GM19240 (cell line): ENCODE measurements around the gene SARS1.
A peak's percentile ranks its signal among the peaks of the same experiment; 100 is the strongest.
"Not testable (repeated sequence)": the region's sequence is repeated elsewhere in the genome, so short reads cannot be mapped to it uniquely, and the experiment has no call there.

Experiments used
- DNase-seq: peaks from one replicate; pipeline ENCODE4 v3.0.0; 2011; ENCODE audit warnings: low spot score; ENCODE audit not compliant: insufficient read length

The SARS1 gene, protein sequence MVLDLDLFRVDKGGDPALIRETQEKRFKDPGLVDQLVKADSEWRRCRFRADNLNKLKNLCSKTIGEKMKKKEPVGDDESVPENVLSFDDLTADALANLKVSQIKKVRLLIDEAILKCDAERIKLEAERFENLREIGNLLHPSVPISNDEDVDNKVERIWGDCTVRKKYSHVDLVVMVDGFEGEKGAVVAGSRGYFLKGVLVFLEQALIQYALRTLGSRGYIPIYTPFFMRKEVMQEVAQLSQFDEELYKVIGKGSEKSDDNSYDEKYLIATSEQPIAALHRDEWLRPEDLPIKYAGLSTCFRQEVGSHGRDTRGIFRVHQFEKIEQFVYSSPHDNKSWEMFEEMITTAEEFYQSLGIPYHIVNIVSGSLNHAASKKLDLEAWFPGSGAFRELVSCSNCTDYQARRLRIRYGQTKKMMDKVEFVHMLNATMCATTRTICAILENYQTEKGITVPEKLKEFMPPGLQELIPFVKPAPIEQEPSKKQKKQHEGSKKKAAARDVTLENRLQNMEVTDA

DNA sequence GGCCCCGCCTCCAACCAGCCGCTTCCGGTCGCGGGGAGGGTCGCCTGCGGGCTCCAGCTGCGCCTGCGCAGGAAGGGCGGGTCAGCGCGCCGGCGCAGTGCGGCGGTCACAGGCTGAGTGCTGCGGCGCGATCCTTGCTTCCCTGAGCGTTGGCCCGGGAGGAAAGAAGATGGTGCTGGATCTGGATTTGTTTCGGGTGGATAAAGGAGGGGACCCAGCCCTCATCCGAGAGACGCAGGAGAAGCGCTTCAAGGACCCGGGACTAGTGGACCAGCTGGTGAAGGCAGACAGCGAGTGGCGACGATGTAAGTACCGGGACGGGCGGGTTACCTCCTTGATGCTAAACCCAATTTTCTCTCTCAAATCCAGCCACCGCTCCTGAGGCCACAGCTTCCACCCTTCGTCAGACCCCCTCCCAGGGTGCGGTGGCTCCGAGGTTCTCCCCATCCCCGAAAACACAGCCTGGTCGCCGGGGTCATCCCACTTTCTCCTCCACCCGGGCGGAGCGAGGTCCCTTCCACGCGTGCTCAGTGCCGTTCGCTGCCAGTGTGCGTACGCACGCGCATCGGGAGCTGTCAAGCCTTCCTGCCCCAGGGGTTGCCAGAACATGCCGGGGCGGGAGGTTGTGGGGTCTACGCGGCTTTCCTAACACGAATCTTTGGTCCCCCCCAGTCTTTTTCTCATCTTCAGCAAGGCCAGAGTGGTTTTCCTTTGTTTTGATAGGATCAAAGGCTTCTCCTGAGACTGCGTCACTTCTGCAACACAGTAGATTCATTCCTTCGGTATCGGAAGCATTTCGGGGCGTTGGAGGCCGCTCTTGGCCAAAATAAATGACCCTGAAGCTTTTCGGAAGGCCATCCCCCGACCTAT is at the start of gene SARS1:
Gene SARS1 (plus strand): TSS at position 95 of the 870 bp plus-strand sequence. CDS start 75 bp downstream, at position 170.
- peak; percentile 88 for DNase-seq

DNA sequence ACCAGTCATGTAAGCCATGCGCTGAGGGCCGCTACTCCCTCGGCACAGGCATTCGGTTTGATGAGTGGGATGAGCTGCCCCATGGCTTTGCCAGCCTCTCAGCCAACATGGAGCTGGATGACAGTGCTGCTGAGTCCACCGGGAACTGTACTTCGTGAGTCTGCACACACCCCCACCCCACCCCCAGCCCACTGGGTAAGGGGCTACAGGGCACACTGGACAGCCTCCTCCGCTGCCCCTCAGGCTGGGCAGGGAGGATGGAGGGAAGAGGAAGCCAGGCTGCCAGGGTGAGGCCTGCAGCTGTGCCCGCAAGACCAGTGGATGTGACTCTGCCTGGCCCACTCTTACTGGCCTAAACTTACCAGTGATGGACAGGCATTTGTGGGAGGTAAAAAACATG is 49.2 kb upstream of the SARS1 start:
- no peak for DNase-seq

DNA sequence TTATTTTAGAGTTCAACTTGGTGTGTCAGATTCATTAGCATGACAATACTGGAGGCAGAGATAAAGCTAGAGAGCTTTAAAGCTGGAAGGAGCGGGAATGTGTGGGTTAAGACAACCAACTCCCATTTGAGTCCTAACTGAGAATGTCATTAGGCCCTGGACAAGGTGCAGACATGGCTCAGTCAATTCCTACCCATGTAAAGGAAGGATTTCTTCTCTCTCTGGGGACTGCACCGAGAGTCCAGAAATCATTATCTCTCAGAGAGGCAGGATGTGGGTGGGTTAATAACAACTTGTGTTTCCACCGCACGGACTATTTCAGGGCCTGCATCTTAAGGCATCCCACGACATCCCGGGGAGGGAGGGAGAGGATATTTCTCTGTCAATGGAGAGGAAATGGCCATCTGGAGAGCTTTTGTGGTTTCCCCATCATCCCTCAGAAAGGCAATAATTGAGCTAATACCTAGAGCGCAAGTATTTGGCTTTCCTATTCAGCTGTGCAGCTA is 46.7 kb upstream of the SARS1 start:
- DNase-seq, result peak; percentile 35

DNA sequence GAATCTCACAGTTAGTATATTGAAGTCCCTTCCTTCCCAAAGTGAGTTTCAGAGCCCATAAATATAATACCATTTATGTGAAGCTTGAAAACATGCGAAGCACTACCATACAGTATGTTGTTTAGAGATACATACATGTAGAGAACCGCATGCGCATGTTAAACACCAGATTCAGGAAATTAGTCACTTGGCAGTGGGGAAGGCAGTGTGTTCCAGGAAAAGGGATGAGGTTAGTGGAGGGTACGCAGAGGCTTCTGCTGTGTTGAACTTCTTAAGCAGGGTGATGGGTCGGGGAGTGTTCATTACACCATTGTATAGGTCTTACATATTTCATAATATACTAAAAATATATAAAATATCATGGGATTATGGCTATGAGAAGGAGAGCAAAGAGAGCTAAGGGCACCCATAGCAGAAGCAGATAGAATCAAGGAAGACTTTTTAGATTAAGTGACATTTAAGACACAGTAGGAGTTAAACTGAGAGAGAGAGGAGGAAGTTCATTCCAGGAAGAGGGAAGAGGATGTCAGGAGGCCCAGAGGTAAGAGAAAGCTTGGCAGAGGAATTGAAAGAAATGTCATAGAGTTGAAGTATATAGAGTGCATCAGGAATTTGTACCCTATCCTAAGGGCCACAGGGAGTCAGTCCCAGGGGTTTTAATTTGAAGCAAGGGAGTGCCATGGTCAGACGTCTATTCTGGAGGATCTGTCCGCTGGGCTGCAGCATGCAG is 43.5 kb upstream of the SARS1 start:
- no peak for DNase-seq

DNA sequence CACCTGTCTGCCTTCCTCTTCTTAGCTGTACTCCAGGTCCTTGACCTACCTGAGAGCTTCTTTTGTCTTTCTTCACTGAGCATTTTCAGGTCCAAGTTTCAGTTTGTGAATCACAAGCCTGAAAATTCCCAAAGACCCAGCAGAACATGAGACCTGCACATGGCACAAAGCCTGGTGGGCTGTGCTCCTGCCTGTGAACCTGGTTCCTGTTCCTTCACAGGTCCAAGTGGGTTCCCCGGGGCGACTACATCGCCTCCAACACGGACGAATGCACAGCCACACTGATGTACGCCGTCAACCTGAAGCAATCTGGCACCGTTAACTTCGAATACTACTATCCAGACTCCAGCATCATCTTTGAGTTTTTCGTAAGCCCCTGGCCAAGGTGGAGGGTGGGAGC is 42.1 kb upstream of the SARS1 start:
- no peak for DNase-seq

DNA sequence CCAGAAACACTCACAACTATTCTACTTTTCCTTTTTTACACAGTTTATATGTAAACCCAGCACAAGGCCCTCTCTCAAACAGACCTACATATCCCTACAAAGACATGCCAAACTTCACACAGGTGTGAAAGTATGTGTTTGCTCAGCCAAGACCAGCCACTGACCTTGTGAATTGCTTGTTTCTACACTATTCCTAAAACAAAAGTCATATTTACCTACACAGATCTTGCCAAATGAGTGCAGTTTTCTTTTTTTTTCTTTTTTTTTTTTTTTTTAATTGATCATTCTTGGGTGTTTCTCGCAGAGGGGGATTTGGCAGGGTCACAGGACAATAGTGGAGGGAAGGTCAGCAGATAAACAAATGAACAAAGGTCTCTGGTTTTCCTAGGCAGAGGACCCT is 37.4 kb upstream of the SARS1 start:
- not testable (repeated sequence) for DNase-seq

DNA sequence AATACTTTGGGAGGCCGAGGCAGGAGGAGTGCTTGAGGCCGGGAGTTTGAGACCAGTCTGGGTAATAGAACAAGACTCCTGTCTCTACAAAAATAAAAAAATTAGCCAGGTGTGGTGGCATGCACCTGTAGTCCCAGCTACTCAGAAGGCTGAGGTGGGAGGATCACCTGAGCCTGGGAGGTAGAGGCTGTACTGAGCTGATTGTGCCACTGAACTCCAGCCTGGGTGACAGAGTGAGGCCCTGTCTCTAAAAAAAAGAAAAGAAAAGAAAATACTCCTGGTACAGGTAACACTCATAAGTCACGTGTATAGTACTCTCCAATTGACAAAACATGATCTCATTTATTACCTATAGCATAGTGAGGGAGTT is 33.0 kb upstream of the SARS1 start:
- DNase-seq, result not testable (repeated sequence)

DNA sequence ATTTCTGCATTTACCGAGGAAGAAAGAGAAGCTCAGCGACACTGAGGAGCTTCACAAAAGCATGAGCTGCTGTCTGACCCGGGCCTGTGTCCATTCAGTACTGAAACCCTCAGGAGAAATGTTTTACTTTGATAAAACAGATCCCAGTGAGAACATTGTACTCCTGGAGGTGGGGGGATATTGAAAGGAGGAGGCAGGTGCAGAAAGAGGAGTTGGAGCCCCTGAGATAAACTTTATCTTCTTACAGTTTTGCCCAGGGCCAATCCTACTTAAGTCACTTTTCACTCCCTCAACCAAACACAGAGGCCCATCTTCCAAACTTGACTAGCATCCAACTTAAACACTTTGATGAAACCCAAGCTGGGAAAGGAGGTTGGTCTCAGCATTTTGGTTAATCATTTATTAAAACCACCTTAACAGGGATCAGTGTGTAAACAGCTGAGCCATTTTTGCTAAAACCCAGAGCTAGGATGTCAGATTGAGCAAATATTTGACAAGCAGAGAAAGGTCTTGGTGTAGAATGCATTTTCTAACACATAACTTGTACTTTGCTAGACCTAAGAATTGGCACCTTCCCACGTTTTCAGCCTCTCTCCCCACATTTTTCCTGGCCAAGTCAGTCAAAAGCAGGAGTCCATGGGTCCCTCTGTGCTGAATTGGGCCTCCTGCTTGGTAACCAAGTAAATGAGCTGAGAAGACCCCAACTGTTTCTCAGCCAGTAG is 32.5 kb upstream of the SARS1 start:
- no peak for DNase-seq

DNA sequence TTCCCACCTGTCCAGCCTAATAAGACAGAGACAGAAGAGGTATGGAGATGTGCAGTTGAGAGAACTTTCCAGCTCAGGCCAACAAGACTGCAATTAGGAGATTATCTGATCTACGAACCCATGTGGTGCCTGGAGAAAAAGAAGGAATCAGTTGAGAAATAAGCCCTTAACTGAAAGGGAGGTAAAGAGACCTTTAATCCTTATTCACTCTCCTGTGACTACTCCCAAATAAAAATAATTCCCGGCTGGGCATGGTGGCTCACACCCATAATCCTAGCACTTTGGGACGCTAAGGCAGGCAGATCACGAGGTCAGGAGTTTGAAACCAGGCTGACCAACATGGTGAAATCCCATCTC is 31.9 kb upstream of the SARS1 start:
- DNase-seq, result no peak

DNA sequence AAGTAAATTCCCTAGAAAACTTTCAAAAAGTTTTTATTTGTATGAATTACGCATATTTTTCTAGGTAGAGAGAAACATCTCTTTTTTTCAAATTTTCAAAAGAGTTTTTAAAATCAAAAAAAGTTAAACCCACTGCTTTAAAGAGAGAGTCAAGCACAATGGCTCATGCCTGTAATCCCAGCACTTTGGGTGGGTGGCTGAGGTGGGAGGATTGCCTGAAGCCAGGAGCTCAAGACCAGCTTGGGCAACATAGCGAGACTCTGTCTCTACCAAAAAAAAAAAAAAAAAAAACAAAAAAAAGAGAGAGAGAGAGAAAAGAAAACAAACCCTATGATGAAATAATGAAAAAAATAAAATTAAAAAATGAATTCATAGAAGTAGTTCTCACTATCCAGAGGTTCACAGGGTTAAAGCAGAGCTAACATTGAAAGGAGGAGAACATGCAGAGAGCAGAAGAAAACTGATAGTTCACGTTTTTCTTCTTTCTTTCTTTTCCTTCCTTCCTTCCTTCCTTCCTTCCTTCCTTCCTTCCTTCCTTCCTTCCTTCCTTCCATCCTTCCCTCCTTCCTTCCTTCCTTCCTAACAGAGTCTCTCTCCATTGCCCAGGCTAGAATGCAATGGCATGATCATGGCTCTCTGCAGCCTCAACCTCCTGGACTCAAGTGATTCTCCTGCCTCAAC is 30.5 kb upstream of the SARS1 start:
- no peak for DNase-seq

DNA sequence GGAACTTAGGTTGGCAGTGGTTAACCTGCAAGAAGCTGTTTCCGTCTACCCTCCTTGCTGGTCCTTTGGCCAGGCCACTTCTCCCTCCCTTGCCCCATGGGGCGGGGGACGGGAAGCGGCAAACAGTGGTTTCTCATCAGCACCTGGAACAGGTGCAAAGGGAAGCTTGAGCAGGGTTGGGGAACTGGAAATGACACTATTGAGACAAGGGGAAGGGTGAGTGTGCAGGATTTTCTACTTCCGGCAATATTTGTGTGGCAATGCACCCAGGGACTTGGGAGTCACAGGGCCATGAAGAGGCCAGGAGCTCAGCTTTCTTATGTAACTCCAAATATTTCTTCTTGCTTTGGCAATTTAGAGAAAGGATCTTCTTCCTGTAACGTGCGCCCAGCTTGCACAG is 29.0 kb upstream of the SARS1 start:
- no peak for DNase-seq

DNA sequence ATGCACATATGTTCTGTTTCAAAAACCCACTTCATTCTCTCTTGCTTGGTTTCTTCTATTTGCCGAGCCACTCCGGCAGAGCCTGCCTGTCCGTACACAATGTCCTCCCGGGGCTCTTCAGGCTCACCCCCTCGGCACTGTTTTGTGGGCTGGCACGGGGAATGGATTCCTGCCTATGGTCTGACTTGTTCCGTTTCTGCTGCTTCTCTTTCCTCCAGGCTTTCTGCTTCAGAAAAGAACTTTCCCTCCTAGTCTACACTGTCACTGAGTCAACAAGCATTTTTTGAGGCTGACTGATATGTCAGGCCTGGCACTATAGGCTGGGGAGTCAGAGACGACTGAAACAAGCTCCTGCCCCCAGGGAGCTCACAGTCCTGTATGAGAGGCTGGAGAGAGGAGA is 28.4 kb upstream of the SARS1 start:
- no peak for DNase-seq

DNA sequence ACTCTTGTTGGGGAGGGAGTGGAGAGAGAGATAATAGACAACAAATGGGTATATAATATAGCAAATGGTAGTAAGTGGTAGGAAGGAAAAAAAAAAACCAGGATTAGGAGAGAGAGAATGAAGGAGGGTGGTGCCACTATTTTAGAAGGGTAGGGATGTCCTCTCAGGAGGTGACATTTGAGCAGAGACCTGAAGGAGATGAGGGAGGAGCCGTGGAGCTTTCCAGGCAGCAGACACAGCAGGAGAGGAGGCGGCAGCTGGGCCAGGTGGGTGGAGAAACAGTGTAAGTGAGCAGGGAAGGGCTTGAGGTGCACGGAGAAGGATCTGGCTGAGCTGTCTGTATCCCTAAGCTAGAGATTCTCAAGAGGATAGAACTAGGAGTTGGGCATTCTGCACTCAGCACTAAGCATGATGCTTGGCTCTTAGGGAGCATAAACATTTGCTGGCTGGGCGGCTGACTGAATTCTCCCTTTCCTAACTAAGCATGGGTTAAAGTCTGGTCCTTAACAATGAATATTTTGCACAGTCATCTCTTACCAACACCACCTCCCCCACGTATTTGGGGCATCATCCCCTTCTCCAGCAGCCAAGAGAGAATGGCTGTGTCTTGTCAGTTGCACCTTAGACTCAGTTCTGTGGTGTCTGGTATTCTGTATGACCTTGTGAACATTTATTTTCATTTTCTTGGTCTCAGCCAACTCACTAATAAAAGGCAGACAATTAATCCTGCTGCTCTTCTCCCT is 27.6 kb upstream of the SARS1 start:
- DNase-seq, result no peak

DNA sequence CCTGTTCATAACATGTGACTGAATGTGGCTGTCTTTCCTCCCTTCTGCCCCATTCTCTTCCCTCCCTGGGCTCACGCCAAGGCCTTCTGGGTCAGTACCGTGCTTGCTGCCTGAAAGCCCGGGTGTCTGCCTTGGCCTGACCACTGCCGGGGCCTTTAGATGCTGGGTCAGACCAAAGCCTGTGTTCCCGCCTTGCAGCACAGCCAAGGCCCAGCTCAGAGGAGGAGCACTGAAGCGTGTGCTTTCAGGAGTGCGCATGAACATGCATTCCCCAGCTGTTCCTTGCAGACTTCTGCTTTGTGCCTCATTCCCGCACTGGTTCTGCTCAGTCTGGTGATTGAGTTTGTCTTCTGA is 27.0 kb upstream of the SARS1 start:
- no peak for DNase-seq

DNA sequence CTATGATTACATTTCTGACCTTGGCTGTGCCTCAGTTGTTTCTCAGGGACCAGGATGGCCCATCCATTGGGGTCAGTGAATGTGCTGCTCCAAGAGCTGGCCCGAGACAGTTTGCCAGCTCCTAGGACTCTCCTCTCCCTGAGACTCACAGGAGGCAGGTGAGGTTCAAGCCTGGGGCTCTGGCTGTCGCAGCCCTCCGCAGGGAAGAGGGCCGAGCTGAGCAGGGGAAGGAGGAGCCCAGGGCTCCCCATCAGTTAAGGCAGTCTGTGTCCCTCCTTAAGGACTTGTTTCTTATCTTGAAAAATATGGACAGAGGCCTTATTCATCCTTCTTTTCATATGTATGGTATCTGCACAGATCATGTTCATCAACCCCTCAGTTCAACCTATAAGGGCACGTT is 26.6 kb upstream of the SARS1 start:
- no peak for DNase-seq

DNA sequence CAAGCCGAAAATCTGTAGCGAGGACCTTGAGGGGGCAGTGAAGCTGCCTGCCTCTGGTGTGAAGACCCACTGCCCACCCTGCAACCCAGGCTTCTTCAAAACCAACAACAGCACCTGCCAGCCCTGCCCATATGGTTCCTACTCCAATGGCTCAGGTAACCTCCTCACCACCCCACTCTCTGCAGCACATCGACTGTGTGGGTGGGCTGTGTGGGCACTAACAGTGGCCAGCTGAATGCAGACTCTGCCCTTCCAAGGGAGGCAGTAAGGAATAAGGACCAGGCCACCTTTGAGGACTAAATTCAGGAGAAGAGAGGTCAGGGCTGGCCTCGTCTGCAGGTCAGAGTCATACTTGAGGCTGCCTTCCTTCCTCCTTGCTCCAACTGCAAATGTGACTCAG is 25.5 kb upstream of the SARS1 start:
- no peak for DNase-seq

DNA sequence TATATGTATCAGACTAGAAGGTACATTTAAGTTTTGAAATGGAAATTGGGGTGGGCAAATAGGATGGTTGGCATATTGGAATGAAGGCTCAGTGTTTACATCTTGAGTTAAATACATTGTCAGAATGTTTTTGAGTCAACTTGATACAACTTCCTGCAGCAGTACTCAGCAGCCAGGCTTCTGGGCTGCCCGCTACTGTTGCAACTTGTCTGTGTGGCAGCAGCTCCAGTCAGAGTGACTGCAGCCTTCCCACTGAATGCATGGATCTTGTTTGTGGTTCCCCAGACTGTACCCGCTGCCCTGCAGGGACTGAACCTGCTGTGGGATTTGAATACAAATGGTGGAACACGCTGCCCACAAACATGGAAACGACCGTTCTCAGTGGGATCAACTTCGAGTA is 24.9 kb upstream of the SARS1 start:
- no peak for DNase-seq

DNA sequence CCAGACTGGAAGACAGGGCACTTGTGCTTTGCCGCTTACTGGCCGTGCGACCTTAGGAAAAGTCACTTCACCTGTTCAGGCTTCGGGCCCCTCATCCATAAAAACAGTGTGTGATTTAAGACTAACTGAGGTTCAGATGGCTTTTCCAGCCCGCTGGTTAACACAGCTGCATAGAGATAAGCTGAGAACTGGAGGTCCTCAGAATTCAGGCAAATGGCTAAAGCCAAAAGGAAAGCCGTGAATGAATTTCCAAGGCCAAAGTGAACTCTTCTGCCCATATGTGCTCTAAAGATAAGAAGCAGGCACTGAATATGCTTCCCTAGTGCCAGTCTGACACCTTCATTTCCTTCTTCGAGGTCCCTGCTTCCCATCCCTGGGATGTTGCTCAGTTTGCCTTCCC is 23.5 kb upstream of the SARS1 start:
- no peak for DNase-seq

DNA sequence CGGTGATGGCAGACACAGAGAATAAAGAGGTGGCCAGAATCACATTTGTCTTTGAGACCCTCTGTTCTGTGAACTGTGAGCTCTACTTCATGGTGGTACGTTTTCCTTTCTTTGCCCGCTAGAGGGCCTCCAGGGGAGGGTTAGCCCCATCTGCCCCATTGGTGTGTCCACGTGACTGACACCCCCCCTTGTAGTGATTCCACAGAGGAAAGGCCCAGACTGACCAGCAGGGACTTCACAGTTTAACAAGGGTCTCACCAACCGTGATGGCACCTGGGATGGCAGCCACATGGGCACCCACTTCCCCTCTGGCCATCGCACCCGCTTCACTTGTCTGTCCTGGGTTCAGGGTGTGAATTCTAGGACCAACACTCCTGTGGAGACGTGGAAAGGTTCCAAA is 22.3 kb upstream of the SARS1 start:
- DNase-seq, result no peak

DNA sequence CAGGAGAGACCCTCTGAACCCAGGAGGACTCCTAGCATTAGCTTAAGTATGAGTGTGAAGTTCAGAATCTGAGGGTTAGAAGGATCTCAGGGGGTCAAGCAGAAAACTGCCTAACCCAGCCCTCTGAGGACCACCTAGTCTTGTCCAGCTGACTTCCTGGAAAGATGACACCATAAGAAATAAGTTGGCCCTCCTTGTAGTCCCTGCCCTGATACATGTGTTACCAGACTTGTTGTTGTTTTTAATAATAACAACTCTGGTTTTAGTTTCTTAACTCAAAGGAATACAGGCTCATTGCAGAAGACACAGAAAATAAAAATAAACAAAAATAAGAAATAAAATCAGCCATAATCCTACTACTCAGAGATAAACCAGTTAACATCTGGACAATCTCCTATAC is 21.8 kb upstream of the SARS1 start:
- no peak for DNase-seq
